ENCODE data around the gene RNF208. TPM values are rescaled to one million over a fixed set of nuclear protein-coding genes. Genes with fewer than 3 reads are reported as not detected.

RNF208 gene
- total and polyA plus RNA-seq, 9 of the 15 experiments (the other 6 are each of a cell fraction or from before 2014, with no cell fraction given) = 0.15 to 6.9 (median 0.50) TPM; not detected in 2

- TF ChIP-seq PYGO2 (tag; IDR thresholded peaks at IDR 0.05) (no peak), ZNF224 (CRISPR knock-in tag; IDR thresholded peaks at IDR 0.05) (no peak), BMI1 (IDR thresholded peaks at IDR 0.05; ENCODE audit: low read length) (no peak), ARID2 (IDR thresholded peaks at IDR 0.05) (no peak), ZNF140 (CRISPR knock-in tag; IDR thresholded peaks at IDR 0.05) (no peak), CBFA2T3 (IDR thresholded peaks at IDR 0.05) (no peak), NELFE (IDR thresholded peaks at IDR 0.05; ENCODE audit: insufficient read depth, insufficient read length) (no peak), ZSCAN29 (IDR thresholded peaks at IDR 0.05) (no peak), HMBOX1 (IDR thresholded peaks at IDR 0.05) (no peak), IRF2 (CRISPR knock-in tag; IDR thresholded peaks at IDR 0.05) (0 out of 2 replicates have a peak, but pooled peaks have one; percentile 32), GTF2F1 (IDR thresholded peaks at IDR 0.05; ENCODE audit: low read depth, low read length) (no peak), ZNF699 (CRISPR knock-in tag; IDR thresholded peaks at IDR 0.05; ENCODE audit: insufficient replicate concordance) (no peak), SNRNP70 (optimal IDR thresholded peaks at IDR 0.05; ENCODE audit: low read depth, low read length) (no peak), NFRKB (IDR thresholded peaks at IDR 0.05; ENCODE audit: low read depth) (no peak), ZNF41 (CRISPR knock-in tag; conservative IDR thresholded peaks at IDR 0.05) (no peak), ZNF311 (CRISPR knock-in tag; IDR thresholded peaks at IDR 0.05) (no peak), POU5F1 (IDR thresholded peaks at IDR 0.05; ENCODE audit: borderline replicate concordance, low read depth, low read length, partially characterized antibody) (no peak), POLR3G (IDR thresholded peaks at IDR 0.05; ENCODE audit: extremely low read depth, insufficient read length, insufficient replicate concordance) (no peak), RAD51 (IDR thresholded peaks at IDR 0.05; ENCODE audit: borderline replicate concordance, low read depth) (no peak), FOXA1 (IDR thresholded peaks at IDR 0.05; ENCODE audit: borderline replicate concordance) (no peak), GABPB2 (CRISPR knock-in tag; conservative IDR thresholded peaks at IDR 0.05) (no peak), IRF9 (tag; IDR thresholded peaks at IDR 0.05) (no peak), MCM5 (IDR thresholded peaks at IDR 0.05; ENCODE audit: low read depth) (no peak), ELF2 (CRISPR knock-in tag; IDR thresholded peaks at IDR 0.05) (peak; percentile 91; the same call in 1 of the 2 replicates), NFXL1 (CRISPR knock-in tag; IDR thresholded peaks at IDR 0.05) (no peak), ZNF253 (CRISPR knock-in tag; conservative IDR thresholded peaks at IDR 0.05) (no peak)
- TF ChIP-seq, protein P1, sequence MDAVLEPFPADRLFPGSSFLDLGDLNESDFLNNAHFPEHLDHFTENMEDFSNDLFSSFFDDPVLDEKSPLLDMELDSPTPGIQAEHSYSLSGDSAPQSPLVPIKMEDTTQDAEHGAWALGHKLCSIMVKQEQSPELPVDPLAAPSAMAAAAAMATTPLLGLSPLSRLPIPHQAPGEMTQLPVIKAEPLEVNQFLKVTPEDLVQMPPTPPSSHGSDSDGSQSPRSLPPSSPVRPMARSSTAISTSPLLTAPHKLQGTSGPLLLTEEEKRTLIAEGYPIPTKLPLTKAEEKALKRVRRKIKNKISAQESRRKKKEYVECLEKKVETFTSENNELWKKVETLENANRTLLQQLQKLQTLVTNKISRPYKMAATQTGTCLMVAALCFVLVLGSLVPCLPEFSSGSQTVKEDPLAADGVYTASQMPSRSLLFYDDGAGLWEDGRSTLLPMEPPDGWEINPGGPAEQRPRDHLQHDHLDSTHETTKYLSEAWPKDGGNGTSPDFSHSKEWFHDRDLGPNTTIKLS (IDR thresholded peaks at IDR 0.05; ENCODE audit: borderline replicate concordance, low read depth) = 0 out of 2 replicates have a peak, but pooled peaks have one; percentile 24
These were observed 32.8 kb upstream of the RNF208 start, which contains the start of gene NELFB (continued) for GRCh38 chr9:137254624-137255447.

All from K562 (cell line).